Body of pancreas (tissue), 4 donors: ENCODE results near the gene ACER1.

ENCODE experiments used
- CTCF ChIP-seq, 7 experiments: fragments of 450-650 bp in 4 of 7; fragments of 200-600 bp in 3 of 7; sonication (generic) in 3 of 7; IDR thresholded peaks; one replicate each; pipeline ENCODE4 v1.5.1; 2016 to 2019; ENCODE audit warnings: antibody characterized with exemption in 7 of 7
- POLR2A ChIP-seq, 3 donors: fragments of 450-650 bp; IDR thresholded peaks; one replicate each; pipeline ENCODE4 v1.6.1; 2016; ENCODE audit warnings: antibody characterized with exemption in 3 of 3, mild to moderate bottlenecking in 2 of 3

DNA sequence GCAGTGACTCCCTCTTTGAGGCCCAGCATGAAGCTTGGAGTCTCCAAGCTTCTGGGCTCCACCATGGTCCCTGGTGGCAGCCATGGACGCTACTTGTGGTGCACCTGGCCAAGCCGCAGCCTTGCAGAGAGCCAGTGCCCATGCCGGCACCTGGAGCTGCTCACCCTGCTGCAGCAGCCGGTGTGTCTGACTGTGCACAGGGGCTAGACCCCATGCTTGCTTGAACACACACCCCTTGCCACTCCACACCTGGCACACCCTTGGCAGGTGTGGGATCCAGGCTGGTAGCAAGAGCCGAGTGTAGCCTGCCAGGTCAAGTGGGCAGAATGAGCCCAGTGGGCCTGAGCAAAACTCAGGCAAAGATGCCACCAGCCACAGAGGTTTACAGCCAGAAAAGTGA lies 35.0 kb downstream of the ACER1 start:
- no peak for TF ChIP-seq CTCF (IDR thresholded peaks at IDR 0.05)
- no peak for TF ChIP-seq POLR2A (IDR thresholded peaks at IDR 0.05)
